ENCODE data around the gene DGKG. TPM values are rescaled to one million over a fixed set of nuclear protein-coding genes. Genes with fewer than 3 reads are reported as not detected.
A peak's percentile ranks its signal among the peaks of the same experiment; 100 is the strongest.

The DGKG gene
- total and polyA plus RNA-seq, 12 donors: 7.2 to 75.7 (median 41.4) TPM

DNA sequence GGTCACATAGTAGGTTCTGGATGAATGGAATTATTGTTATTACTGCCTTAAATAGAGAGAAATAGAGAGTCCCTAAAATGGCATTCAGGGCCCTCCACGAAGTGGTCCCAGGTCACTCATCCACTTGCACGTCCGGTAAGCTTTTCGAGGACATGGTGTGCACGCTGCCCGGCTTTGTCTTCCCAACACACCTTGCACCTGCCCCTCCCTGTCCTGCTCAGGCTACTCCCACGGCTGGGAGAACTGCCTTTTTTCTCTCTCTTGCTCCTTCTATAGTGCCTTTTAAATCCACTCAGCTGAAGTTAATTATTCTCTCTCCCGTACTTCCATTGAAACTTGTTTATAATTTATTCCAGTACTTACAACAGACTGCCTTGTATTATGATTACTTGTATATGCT lies 5.6 kb upstream of the DGKG start:
- Histone ChIP-seq H3K27ac (no peak overlapping the region), H3K4me1 (peaks cover 0 to 31% (median 19%) of the 10 kb centered on the region in 9 donors), H3K4me3 (no peak overlapping the region), H3K27me3 (peaks cover 0 to 20% (median 11%) of the 10 kb centered on the region in 7 donors), H3K9me3 (no peaks in the 10 kb centered on the region), H3K36me3 (no peaks in the 10 kb centered on the region)
- no peak for ATAC-seq
- TF ChIP-seq, protein P1, sequence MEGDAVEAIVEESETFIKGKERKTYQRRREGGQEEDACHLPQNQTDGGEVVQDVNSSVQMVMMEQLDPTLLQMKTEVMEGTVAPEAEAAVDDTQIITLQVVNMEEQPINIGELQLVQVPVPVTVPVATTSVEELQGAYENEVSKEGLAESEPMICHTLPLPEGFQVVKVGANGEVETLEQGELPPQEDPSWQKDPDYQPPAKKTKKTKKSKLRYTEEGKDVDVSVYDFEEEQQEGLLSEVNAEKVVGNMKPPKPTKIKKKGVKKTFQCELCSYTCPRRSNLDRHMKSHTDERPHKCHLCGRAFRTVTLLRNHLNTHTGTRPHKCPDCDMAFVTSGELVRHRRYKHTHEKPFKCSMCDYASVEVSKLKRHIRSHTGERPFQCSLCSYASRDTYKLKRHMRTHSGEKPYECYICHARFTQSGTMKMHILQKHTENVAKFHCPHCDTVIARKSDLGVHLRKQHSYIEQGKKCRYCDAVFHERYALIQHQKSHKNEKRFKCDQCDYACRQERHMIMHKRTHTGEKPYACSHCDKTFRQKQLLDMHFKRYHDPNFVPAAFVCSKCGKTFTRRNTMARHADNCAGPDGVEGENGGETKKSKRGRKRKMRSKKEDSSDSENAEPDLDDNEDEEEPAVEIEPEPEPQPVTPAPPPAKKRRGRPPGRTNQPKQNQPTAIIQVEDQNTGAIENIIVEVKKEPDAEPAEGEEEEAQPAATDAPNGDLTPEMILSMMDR (IDR thresholded peaks at IDR 0.05): no peak
- no peak for DNase-seq
- intact Hi-C loops (cut with DNase I): loop anchor here in 2 of 10 donors (5.0 to 10.0 kb wide), 2 partner anchors 40 to 67 kb away; no protein-coding TSS in a partner anchor
- 84 to 86% methylated on average over 8 of the region's 8 CpGs for WGBS, 2 donors

DNA sequence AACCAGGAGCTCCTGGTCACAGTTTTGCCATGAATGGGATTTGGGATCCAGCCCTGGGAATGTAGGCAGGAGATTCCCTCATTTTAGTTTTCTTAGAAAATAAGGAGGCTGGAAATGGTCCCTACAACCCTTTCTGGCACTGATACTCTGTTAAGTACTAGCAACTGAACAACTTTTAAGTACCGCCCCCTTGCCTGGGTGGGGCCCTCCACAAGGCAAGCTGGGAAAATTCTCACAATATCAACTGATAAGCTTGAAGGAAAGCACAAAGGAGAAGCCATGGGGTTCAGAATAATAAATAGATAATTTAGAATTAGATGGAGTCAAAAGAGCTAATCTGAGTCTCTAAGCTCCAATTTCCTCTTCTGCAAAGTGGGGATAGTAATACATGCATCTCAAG lies 4.2 kb upstream of the DGKG start:
- peaks cover 0 to 40% (median 19%) of the 10 kb centered on the region in 9 donors for H3K4me1 ChIP-seq
- no peak overlapping the region for H3K4me3 ChIP-seq
- TF ChIP-seq, protein P1 (IDR thresholded peaks at IDR 0.05): no peak
- ATAC-seq: peak in 1 of 8 donors; percentile 36
- DNase-seq: no peak
- intact Hi-C loops (cut with DNase I): loop anchor here in 2 of 10 donors (5.0 to 10.0 kb wide), 2 partner anchors 41 to 69 kb away; no protein-coding TSS in a partner anchor
- no peaks in the 10 kb centered on the region for H3K9me3 ChIP-seq
- WGBS, 2 donors: 45 to 46% methylated on average over 1 of the region's 1 CpG
- no peaks in the 10 kb centered on the region for H3K36me3 ChIP-seq
- H3K27me3 ChIP-seq: peaks cover 0 to 35% (median 24%) of the 10 kb centered on the region in 7 donors
- peak overlapping the region; percentile 64 to 88 (median 78) for H3K27ac ChIP-seq

DNA sequence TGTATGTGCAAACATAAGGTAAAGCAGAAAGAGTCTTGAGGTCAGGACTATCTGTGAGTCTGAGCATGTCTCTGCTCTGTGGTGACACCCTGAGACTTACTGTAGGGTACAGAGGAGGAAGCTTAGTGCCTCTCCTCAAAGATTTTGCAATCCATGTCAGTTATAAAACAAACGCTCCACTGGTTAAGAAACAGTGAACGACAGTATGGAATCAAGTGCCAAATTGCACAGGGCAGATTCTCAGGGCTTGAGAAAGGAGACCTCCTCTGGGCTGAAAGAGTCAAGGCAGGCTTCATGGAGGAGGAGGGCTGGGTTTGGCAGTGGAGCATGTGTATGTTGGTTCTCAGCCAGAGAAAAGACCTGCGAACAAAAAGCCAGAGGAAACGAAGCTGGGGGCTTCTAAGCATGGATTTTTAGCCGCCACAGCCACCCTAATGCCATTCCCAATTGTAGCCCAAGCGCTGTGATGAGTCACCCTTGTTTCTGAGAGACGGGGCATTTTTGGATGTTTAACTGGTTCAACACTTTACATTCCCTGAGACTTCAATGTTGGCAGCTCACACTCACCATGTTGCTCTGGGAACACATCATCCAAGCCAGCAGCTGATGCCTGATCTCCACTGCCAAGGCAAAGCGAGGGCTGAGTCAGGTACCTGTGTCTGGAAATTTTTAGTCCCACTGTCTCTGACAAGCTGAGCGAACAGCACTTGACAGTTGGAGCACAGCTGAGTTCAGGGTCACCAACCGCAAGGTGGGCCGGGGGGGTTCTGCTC lies 3.4 kb upstream of the DGKG start:
- intact Hi-C loops (cut with DNase I): loop anchor here in 2 of 10 donors (5.0 to 10.0 kb wide), 2 partner anchors 42 to 69 kb away; no protein-coding TSS in a partner anchor
- Histone ChIP-seq H3K4me1 (peaks cover 0 to 41% (median 19%) of the 10 kb centered on the region in 9 donors), H3K36me3 (no peaks in the 10 kb centered on the region), H3K27ac (peak overlapping the region; percentile 64 to 88 (median 78)), H3K27me3 (peaks cover 0 to 43% (median 29%) of the 10 kb centered on the region in 7 donors), H3K4me3 (no peak overlapping the region), H3K9me3 (no peaks in the 10 kb centered on the region)
- DNase-seq (peak; percentile 42 to 76), ATAC-seq (peak; percentile 47 to 88 (median 79))
- 53 to 57% methylated on average over 11 of the region's 11 CpGs for WGBS, 2 donors
- TF ChIP-seq, protein P1 (IDR thresholded peaks at IDR 0.05): no peak

DNA sequence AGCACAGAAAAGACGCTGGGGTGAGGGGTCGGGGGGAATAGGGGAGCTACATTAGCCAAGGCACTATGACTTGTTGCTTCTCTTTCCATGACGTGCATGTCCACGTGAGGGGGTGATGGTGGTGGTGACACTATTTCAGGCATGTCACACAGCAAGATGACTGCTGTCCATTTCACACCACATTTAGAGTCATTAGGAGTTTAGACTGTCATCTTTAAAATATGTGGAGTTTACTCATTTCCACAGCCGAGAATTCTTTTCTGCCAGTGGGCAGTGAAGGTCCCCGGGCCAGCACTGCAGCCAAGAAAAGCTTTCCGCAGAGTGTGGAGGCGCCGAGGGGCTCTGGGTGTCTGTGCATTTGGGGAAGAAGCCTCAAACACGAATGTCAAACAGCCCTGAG lies 954 bp upstream of the DGKG start:
- no peak overlapping the region for H3K4me3 ChIP-seq
- no peaks in the 10 kb centered on the region for H3K9me3 ChIP-seq
- intact Hi-C loops (cut with DNase I): loop anchor here in 2 of 10 donors (5.0 to 10.0 kb wide), 3 partner anchors 49 to 72 kb away; no protein-coding TSS in a partner anchor
- peaks cover 0 to 43% (median 29%) of the 10 kb centered on the region in 7 donors for H3K27me3 ChIP-seq
- WGBS, 2 donors: 58% methylated on average over 10 of the region's 10 CpGs
- peak overlapping the region in 2 of 10 donors; percentile 89 to 91 for H3K27ac ChIP-seq
- no peak for ATAC-seq
- H3K4me1 ChIP-seq: peaks cover 0 to 57% (median 27%) of the 10 kb centered on the region in 9 donors
- no peak for DNase-seq
- H3K36me3 ChIP-seq: no peaks in the 10 kb centered on the region
- TF ChIP-seq, protein P1 (IDR thresholded peaks at IDR 0.05): no peak

Data from heart right ventricle (tissue), 16 donors.